Calu3 (cell line): ENCODE measurements around the gene TMEM131L. TPM values are rescaled to one million over a fixed set of nuclear protein-coding genes. Genes with fewer than 3 reads are reported as not detected.

Experiments
- BruUV-seq: library from RNA; stranded (reverse); fragments of 400-500 nt; replicated peaks from 2 replicates; lab custom pipeline; 2021; lab: Mats Ljungman, UMichigan
- CTCF ChIA-PET: fragments of 300-600 bp; sonication (Branson Sonifier 250); formaldehyde crosslinking; loops from one replicate; lab custom pipeline; 2022; ENCODE audit warnings: antibody characterized with exemption; lab: Charles Lee
- DNase-seq: peaks from one replicate; pipeline ENCODE4 v3.0.0; 2022
- H3K27ac Mint-ChIP-seq: one replicate; pipeline ENCODE4 v1.8.0; 2022; ENCODE audit warnings: mixed read lengths; ENCODE audit not compliant: unreplicated experiment
- H3K27me3 Mint-ChIP-seq: one replicate; pipeline ENCODE4 v1.8.0; 2022; ENCODE audit warnings: mixed read lengths; ENCODE audit not compliant: unreplicated experiment
- H3K36me3 Mint-ChIP-seq: one replicate; pipeline ENCODE4 v1.8.0; 2022; ENCODE audit warnings: mild to moderate bottlenecking, moderate library complexity, mixed read lengths; ENCODE audit not compliant: insufficient read depth, unreplicated experiment
- H3K4me1 Mint-ChIP-seq: one replicate; pipeline ENCODE4 v1.8.0; 2022; ENCODE audit warnings: mild to moderate bottlenecking, low read depth, mixed read lengths; ENCODE audit not compliant: unreplicated experiment
- H3K4me3 Mint-ChIP-seq: one replicate; pipeline ENCODE4 v1.8.0; 2022; ENCODE audit warnings: mild to moderate bottlenecking, low read depth, moderate library complexity, mixed read lengths; ENCODE audit not compliant: unreplicated experiment
- H3K9me3 Mint-ChIP-seq: one replicate; pipeline ENCODE4 v1.8.0; 2022; ENCODE audit warnings: low read depth, mixed read lengths; ENCODE audit not compliant: unreplicated experiment
- CTCF ChIP-seq: fragments of 200-600 bp; IDR thresholded peaks from one replicate; pipeline ENCODE4 v1.8.0; 2022; ENCODE audit warnings: antibody characterized with exemption; ENCODE audit not compliant: unreplicated experiment
- intact Hi-C: fragments of 100-400 bp; cut with micrococcal nuclease; formaldehyde crosslinking; loops from one replicate; pipeline ENCODE4 v1.10.0; 2022; ENCODE audit not compliant: unreplicated experiment
- total RNA-seq: library from RNA; stranded (reverse); gene quantifications from 2 replicates; pipeline ENCODE4 v1.2.3, GENCODE V29; 2022

The TMEM131L gene
- total RNA-seq, 1 experiment from 2014 or later: 9.4 TPM

GRCh38 chr4:153639833-153640802, 174.0 kb downstream of the TMEM131L start:
- BruUV-seq: no TSS peak
- TF ChIP-seq CTCF: no peak
- CTCF ChIA-PET: no interaction called here
- no peak for DNase-seq
- peaks cover 10% of the 10 kb centered on the region for H3K36me3 Mint-ChIP-seq
- H3K9me3 Mint-ChIP-seq: no peaks in the 10 kb centered on the region
- intact Hi-C loops: no loop called here
- no peak overlapping the region for H3K4me3 Mint-ChIP-seq
- no peaks in the 10 kb centered on the region for H3K27me3 Mint-ChIP-seq
- no peaks in the 10 kb centered on the region for H3K4me1 Mint-ChIP-seq
- H3K27ac Mint-ChIP-seq: no peak overlapping the region

GRCh38 chr4:153641532-153641931, 175.4 kb downstream of the TMEM131L start:
- Mint-ChIP-seq H3K27me3 (no peaks in the 10 kb centered on the region), H3K4me3 (no peak overlapping the region), H3K9me3 (no peaks in the 10 kb centered on the region), H3K27ac (no peak overlapping the region), H3K4me1 (no peaks in the 10 kb centered on the region), H3K36me3 (peaks cover 5% of the 10 kb centered on the region)
- no TSS peak for BruUV-seq
- intact Hi-C loops: no loop called here
- TF ChIP-seq CTCF: no peak
- CTCF ChIA-PET: no interaction called here
- no peak for DNase-seq

DNA sequence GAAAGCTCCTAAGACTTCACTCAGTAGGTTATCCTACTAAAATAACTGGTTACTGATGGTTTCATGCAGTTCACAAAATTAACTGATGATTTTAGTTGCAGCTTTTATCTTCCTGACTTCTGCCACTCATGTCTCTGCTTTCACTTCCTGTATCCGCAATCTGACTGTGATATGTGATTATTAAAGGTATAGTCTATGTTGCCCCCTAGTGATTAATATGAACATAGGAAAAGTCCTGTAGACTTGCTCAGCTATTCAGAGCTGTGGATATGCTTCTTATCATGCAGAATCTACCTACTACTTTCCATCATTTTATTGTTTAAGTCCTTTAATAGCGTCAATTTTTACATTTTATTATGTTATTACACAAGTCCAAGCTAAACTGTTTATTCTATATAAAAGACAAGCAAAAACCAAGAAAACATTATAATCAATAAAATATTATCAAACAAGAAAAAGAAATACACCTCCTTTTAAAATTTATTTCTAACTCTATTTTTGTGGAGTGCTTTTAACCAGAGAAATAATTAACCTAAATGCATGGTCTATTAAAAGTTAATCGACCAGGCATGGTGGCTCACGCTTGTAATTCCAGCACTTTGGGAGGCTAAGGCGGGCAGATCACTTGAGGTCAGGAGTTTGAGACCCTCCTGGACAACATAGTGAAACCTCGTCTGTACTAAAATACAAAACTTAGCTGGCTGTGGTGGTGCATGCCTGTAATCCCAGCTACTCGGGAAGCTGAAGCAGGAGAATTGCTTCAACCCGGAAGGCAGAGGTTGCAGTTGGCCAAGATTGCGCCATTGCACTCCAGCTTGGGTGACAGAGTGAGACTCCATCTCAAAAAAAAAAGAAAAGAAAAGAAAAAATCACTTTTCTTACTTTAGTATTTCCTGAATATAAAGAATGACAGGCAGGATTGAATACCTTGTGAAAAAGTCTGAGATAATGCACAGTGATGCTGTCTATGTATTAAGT, 177.5 kb downstream of the TMEM131L start:
- Mint-ChIP-seq H3K9me3 (no peaks in the 10 kb centered on the region), H3K4me3 (no peak overlapping the region), H3K27me3 (no peaks in the 10 kb centered on the region), H3K4me1 (no peaks in the 10 kb centered on the region), H3K36me3 (peaks cover 5% of the 10 kb centered on the region), H3K27ac (no peak overlapping the region)
- no peak for DNase-seq
- TF ChIP-seq CTCF: no peak
- CTCF ChIA-PET: interaction anchor here (1.0 to 1.6 kb wide), 3 partner anchors 12 to 107 kb away, joined by 4 to 9 read pairs (median 7); no protein-coding TSS in a partner anchor
- no TSS peak for BruUV-seq
- intact Hi-C loops: no loop called here

DNA sequence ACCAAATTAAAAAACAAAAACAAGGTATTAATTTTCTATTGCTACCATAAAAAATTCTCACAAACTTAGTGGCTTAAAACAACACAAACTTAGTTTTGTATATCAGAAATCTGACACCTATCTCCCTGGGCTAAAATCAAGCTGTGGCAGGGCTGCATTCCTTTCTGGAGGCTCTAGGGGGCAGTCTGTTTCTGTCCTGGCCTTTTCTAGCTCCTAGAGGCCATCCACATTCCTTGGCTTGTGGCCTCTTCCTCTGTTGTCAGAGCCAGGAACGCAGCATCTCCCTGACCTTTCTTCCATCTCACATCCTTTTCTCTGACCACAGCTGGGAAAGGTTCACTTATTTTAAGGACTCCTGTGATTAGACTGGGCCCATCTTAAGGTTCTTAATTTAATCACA, 179.0 kb downstream of the TMEM131L start:
- peaks cover under 1% of the 10 kb centered on the region for H3K36me3 Mint-ChIP-seq
- H3K27ac Mint-ChIP-seq: no peak overlapping the region
- H3K27me3 Mint-ChIP-seq: no peaks in the 10 kb centered on the region
- no peaks in the 10 kb centered on the region for H3K4me1 Mint-ChIP-seq
- H3K9me3 Mint-ChIP-seq: no peaks in the 10 kb centered on the region
- BruUV-seq: no TSS peak
- no peak for DNase-seq
- no peak for TF ChIP-seq CTCF
- CTCF ChIA-PET: interaction anchor here (0.8 kb wide), 1 partner anchor 12 kb away, joined by 3 read pairs; no protein-coding TSS in a partner anchor
- intact Hi-C loops: no loop called here
- H3K4me3 Mint-ChIP-seq: no peak overlapping the region
